ENCODE results near the gene COL23A1. TPM values are rescaled to one million over a fixed set of nuclear protein-coding genes. Genes with fewer than 3 reads are reported as not detected.

COL23A1 gene
- total and polyA plus RNA-seq, 2 of the 8 experiments (the other 6 are each of a cell fraction or from before 2014, with no cell fraction given) = 3.1 to 4.7 TPM

GRCh38 chr5:178516504-178517235 lies 73.5 kb downstream of the COL23A1 start:
- Histone ChIP-seq H2AFZ (ENCODE audit: low read length) (no peak overlapping the region), H3K27ac (ENCODE audit: low read depth, low read length) (no peak overlapping the region), H4K91ac (replicated peaks; ENCODE audit: insufficient read length, low read length) (no peak overlapping the region), H3K79me1 (ENCODE audit: low read depth, low read length) (no peaks in the 10 kb centered on the region), H4K5ac (ENCODE audit: insufficient read length, low read depth, low read length) (no peak overlapping the region), H3K4me2 (ENCODE audit: insufficient read depth in 1 of 2, low read depth in 2 of 2, low read length in 2 of 2) (no peak overlapping the region), H2AK5ac (ENCODE audit: low read depth, low read length) (no peak overlapping the region), H3K4ac (replicated peaks; ENCODE audit: insufficient read length, low read depth, low read length) (no peak overlapping the region), H3K4me3 (ENCODE audit: extremely low read depth in 1 of 4, insufficient read depth in 2 of 4, low read depth in 3 of 4, low read length in 4 of 4) (no peak overlapping the region), H3K56ac (replicated peaks; ENCODE audit: insufficient read length, low read depth, low read length) (no peak overlapping the region), H3K4me1 (replicated peaks in 1 of 4; ENCODE audit: control insufficient read depth in 3 of 4, insufficient read depth in 4 of 4, low read length in 3 of 4) (no peaks in the 10 kb centered on the region), H2BK20ac (ENCODE audit: low read length) (no peak overlapping the region), H3K14ac (ENCODE audit: insufficient read length) (no peak overlapping the region), H3K36me3 (ENCODE audit: control insufficient read depth in 2 of 4, insufficient read depth in 4 of 4, low read length in 3 of 4) (no peaks in the 10 kb centered on the region), H3K18ac (ENCODE audit: extremely low read depth, low read length) (no peak overlapping the region), H3K23me2 (ENCODE audit: low read depth, low read length) (peaks cover 4% of the 10 kb centered on the region; the same call in 1 of the 2 replicates), H2BK15ac (ENCODE audit: low read length) (no peak overlapping the region), H2BK120ac (replicated peaks; ENCODE audit: low read depth, low read length) (no peak overlapping the region), H3K9me3 (ENCODE audit: insufficient read depth in 2 of 2, low read depth in 1 of 2, low read length in 1 of 2) (peaks cover 5 to 11% of the 10 kb centered on the region in 2 experiments; a peak in 3 of 4 replicates), H4K20me1 (replicated peaks in 1 of 2; ENCODE audit: control insufficient read depth in 1 of 2, insufficient read depth in 2 of 2, low read length in 2 of 2) (no peaks in the 10 kb centered on the region), H3K23ac (ENCODE audit: insufficient read length) (no peak overlapping the region), H3K27me3 (replicated peaks in 1 of 4; ENCODE audit: control insufficient read depth in 3 of 4, extremely low read depth in 1 of 4, insufficient read depth in 3 of 4, low read length in 3 of 4) (no peaks in the 10 kb centered on the region), H3K9ac (replicated peaks in 1 of 4; ENCODE audit: extremely low read depth in 1 of 4, low read depth in 3 of 4, low read length in 3 of 4) (no peak overlapping the region), H3K79me2 (ENCODE audit: control insufficient read depth in 1 of 2, insufficient read depth in 2 of 2, low read length in 2 of 2) (no peaks in the 10 kb centered on the region), H4K8ac (ENCODE audit: extremely low read depth, insufficient read depth, low read length) (no peak overlapping the region), H2BK5ac (ENCODE audit: low read depth, low read length) (no peak overlapping the region), H2BK12ac (ENCODE audit: low read depth, low read length) (no peak overlapping the region)
- CTCF ChIA-PET (ENCODE audit: partially characterized antibody) = interaction anchor here (0.9 to 1.8 kb wide), 4 partner anchors 9 to 233 kb away, joined by 3 to 6 read pairs (median 4); no protein-coding TSS in a partner anchor
- no peak for FAIRE-seq
- POLR2A ChIA-PET (ENCODE audit: partially characterized antibody) = no interaction called here
- WGBS, 2 experiments (ENCODE audit: extremely low coverage in 1 of 2, insufficient coverage in 1 of 2, insufficient read length in 1 of 2, insufficient replicate concordance in 2 of 2, low coverage in 1 of 2, low lambda C conversion rate in 2 of 2, missing lambda C conversion rate in 1 of 2) = 91% methylated on average over 13 of the region's 14 CpGs; no CpG with 5 or more reads in 1 of the 2 experiments
- DNase-seq (ENCODE audit: low read depth in 1 of 2, low spot score in 2 of 2) = no peak
- no peak for TF ChIP-seq ATF2 (IDR thresholded peaks at IDR 0.05; ENCODE audit: low read length)
- no peak for TF ChIP-seq BCL11A (IDR thresholded peaks at IDR 0.05; ENCODE audit: low read depth in 2 of 2, low read length in 2 of 2)
- TF ChIP-seq BACH1 (IDR thresholded peaks at IDR 0.05; ENCODE audit: low read length) = no peak
- no peak for TF ChIP-seq SP4 (IDR thresholded peaks at IDR 0.05; ENCODE audit: low read length)
- no peak for TF ChIP-seq TBP (IDR thresholded peaks at IDR 0.05; ENCODE audit: low read depth, low read length)
- no peak for TF ChIP-seq NANOG (IDR thresholded peaks at IDR 0.05; ENCODE audit: insufficient read depth, low read depth, low read length, poor library complexity, severe bottlenecking)
- TF ChIP-seq CEBPB (IDR thresholded peaks at IDR 0.05; ENCODE audit: low read depth, low read length) = no peak
- TF ChIP-seq SIN3A (conservative IDR thresholded peaks at IDR 0.05 in 1 of 2, IDR thresholded peaks at IDR 0.05 in 1 of 2; ENCODE audit: low read depth in 1 of 2, low read length in 2 of 2) = no peak
- no peak for TF ChIP-seq JUN (IDR thresholded peaks at IDR 0.05; ENCODE audit: low read depth, low read length)
- TF ChIP-seq KDM1A (IDR thresholded peaks at IDR 0.05; ENCODE audit: borderline replicate concordance, low read length) = no peak
- no peak for TF ChIP-seq SIRT6 (IDR thresholded peaks at IDR 0.05; ENCODE audit: low read length)

Data from H1 (cell line).